PC-9 (cell line): ENCODE measurements around the gene GBA2. TPM values are rescaled to one million over a fixed set of nuclear protein-coding genes. Genes with fewer than 3 reads are reported as not detected.
A peak's percentile ranks its signal among the peaks of the same experiment; 100 is the strongest.

ENCODE experiments used
- BruUV-seq: library from RNA; stranded (reverse); fragments of 400-500 nt; replicated peaks from 2 replicates; lab custom pipeline; 2021; lab: Mats Ljungman, UMichigan
- CTCF ChIA-PET: fragments of 300-600 bp; sonication (Branson Sonifier 250); formaldehyde crosslinking; loops from one replicate; lab custom pipeline; 2022; ENCODE audit warnings: antibody characterized with exemption; lab: Charles Lee
- POLR2A ChIA-PET: fragments of 300-600 bp; sonication (Branson Sonifier 250); formaldehyde crosslinking; loops from one replicate; lab custom pipeline; 2022; ENCODE audit warnings: antibody characterized with exemption; ENCODE audit not compliant: unreplicated experiment; lab: Charles Lee
- DNase-seq, 2 experiments: peaks; one replicate each; pipeline versions ENCODE4 v3.0.0 to v3.0.0-alpha.2; 2015 to 2022; ENCODE audit warnings: mixed read lengths in 1 of 2
- H2AFZ ChIP-seq: fragments of 200-600 bp; sonication (generic); 2 replicates; pipeline ENCODE4 v1.8.1; 2017; ENCODE audit warnings: antibody characterized with exemption
- H3F3A ChIP-seq: fragments of 200-600 bp; sonication (generic); 2 replicates; pipeline ENCODE4 v1.8.1; 2017; ENCODE audit warnings: antibody characterized with exemption, mild to moderate bottlenecking, low read depth; ENCODE audit not compliant: insufficient read depth
- H3K27ac ChIP-seq: fragments of 200-600 bp; sonication (generic); 2 replicates; pipeline ENCODE4 v1.6.1; 2016; ENCODE audit warnings: mixed run types
- H3K27me3 ChIP-seq: fragments of 200-600 bp; sonication (generic); 2 replicates; pipeline ENCODE4 v1.6.1; 2016; ENCODE audit warnings: low read depth, mixed run types; ENCODE audit not compliant: insufficient read depth
- H3K36me3 ChIP-seq: fragments of 200-600 bp; sonication (generic); 2 replicates; pipeline ENCODE4 v1.6.1; 2016; ENCODE audit warnings: low read depth, mixed run types
- H3K4me1 ChIP-seq: fragments of 200-600 bp; sonication (generic); replicated peaks from 2 replicates; pipeline ENCODE4 v1.6.1; 2016; ENCODE audit warnings: mixed run types; ENCODE audit not compliant: insufficient read depth
- H3K4me2 ChIP-seq: fragments of 200-600 bp; sonication (generic); 2 replicates; pipeline ENCODE4 v1.6.1; 2017; ENCODE audit warnings: mixed run types
- H3K4me3 ChIP-seq: fragments of 200-600 bp; sonication (generic); 2 replicates; pipeline ENCODE4 v1.6.1; 2016; ENCODE audit warnings: mixed run types
- H3K79me2 ChIP-seq: fragments of 200-600 bp; sonication (generic); 2 replicates; pipeline ENCODE4 v1.6.1; 2017; ENCODE audit warnings: low read depth, mixed run types
- H3K9me2 ChIP-seq: fragments of 200-600 bp; sonication (generic); 2 replicates; pipeline ENCODE4 v1.8.1; 2017; ENCODE audit warnings: mild to moderate bottlenecking; ENCODE audit not compliant: insufficient read depth
- H3K9me3 ChIP-seq: fragments of 200-600 bp; sonication (generic); 2 replicates; pipeline ENCODE4 v1.8.1; 2016; ENCODE audit warnings: low read depth; ENCODE audit not compliant: insufficient read depth
- H4K20me1 ChIP-seq: fragments of 200-600 bp; sonication (generic); 2 replicates; pipeline ENCODE4 v1.8.1; 2017; ENCODE audit not compliant: insufficient read depth
- CTCF ChIP-seq: fragments of 200-600 bp; sonication (generic); conservative IDR thresholded peaks from 2 replicates; pipeline ENCODE4 v1.6.1; 2017; ENCODE audit warnings: mixed run types, antibody characterized with exemption, mild to moderate bottlenecking, moderate library complexity
- EZH2 ChIP-seq: fragments of 200-600 bp; sonication (generic); IDR thresholded peaks from 2 replicates; pipeline ENCODE4 v1.8.0; 2017; ENCODE audit warnings: antibody characterized with exemption, low read depth
- intact Hi-C: fragments of 100-400 bp; cut with micrococcal nuclease; formaldehyde crosslinking; loops from one replicate; pipeline ENCODE4 v1.10.0; 2022; ENCODE audit not compliant: unreplicated experiment
- microRNA-seq: library from miRNA; unstranded; fragments of <30 nt; microRNA quantifications from one replicate; pipeline ENCODE4 v1.2.0, GENCODE V29; 2021; ENCODE audit warnings: borderline number of aligned reads, borderline replicate concordance
- total RNA-seq: library from RNA; stranded (reverse); gene quantifications from 2 replicates; pipeline ENCODE4 v1.2.3, GENCODE V29; 2021

Gene GBA2
- total RNA-seq, 1 experiment from 2014 or later, result 29.6 TPM

- no TSS peak for BruUV-seq
- Histone ChIP-seq H3K9me3 (no peaks in the 10 kb centered on the region), H3K4me3 (no peak overlapping the region), H3K9me2 (no peaks in the 10 kb centered on the region), H3K79me2 (no peaks in the 10 kb centered on the region), H3K4me1 (peaks cover 21% of the 10 kb centered on the region), H3K27ac (0 out of 2 replicates have a peak overlapping the region, but pooled peaks have one; percentile 75), H3K36me3 (no peaks in the 10 kb centered on the region), H4K20me1 (no peaks in the 10 kb centered on the region), H3K27me3 (no peaks in the 10 kb centered on the region), H3F3A (peaks cover 14% of the 10 kb centered on the region; the same call in 1 of the 2 replicates), H3K4me2 (peak overlapping the region; percentile 74), H2AFZ (no peak overlapping the region)
- no peak for DNase-seq
- ChIA-PET CTCF (no interaction called here), POLR2A (interaction anchor here (0.6 kb wide), 1 partner anchor 9 kb away, joined by 4 read pairs; no protein-coding TSS in a partner anchor)
- TF ChIP-seq CTCF (no peak), EZH2 (no peak)
- intact Hi-C loops, result no loop called here
Measured at GRCh38 chr9:35687972-35688557, 61.0 kb downstream of the GBA2 start.

- ChIA-PET CTCF (no interaction called here), POLR2A (interaction anchor here (0.6 kb wide), 1 partner anchor 852 kb away, joined by 3 read pairs; no protein-coding TSS in a partner anchor)
- Histone ChIP-seq H2AFZ (no peak overlapping the region), H3F3A (peaks cover 14% of the 10 kb centered on the region; the same call in 1 of the 2 replicates), H3K9me2 (no peaks in the 10 kb centered on the region), H3K4me1 (peaks cover 21% of the 10 kb centered on the region), H3K27ac (no peak overlapping the region), H3K4me3 (no peak overlapping the region), H3K27me3 (no peaks in the 10 kb centered on the region), H3K4me2 (no peak overlapping the region), H3K79me2 (no peaks in the 10 kb centered on the region), H4K20me1 (no peaks in the 10 kb centered on the region), H3K9me3 (no peaks in the 10 kb centered on the region), H3K36me3 (no peaks in the 10 kb centered on the region)
- no TSS peak for BruUV-seq
- no peak for DNase-seq
- TF ChIP-seq EZH2 (no peak), CTCF (no peak)
- intact Hi-C loops, result no loop called here
Measured at GRCh38 chr9:35687306-35687705, 61.7 kb downstream of the GBA2 start.

Small RNAs within 50 kb of the gene (microRNA-seq; reads per million reads assigned to microRNA genes)
- gene MIR6852 (not detected), gene MIR6853 (not detected)

Other genes with a start within 250 kb of the GBA2 start
- 25.5 and 30.6 TPM in 2 replicates for gene TESK1, start 144.0 kb downstream of the GBA2 start, total RNA-seq
- 3.2 and 4.1 TPM in 2 replicates for gene CD72, start 130.8 kb downstream of the GBA2 start, total RNA-seq
- gene SIT1, start 98.3 kb downstream of the GBA2 start, total RNA-seq, result not detected in 2 replicates
- gene RMRP, start 91.2 kb downstream of the GBA2 start, total RNA-seq, result 13,432 and 13,506 TPM in 2 replicates
- gene CCDC107, start 90.9 kb downstream of the GBA2 start, total RNA-seq, result 6.9 and 10.5 TPM in 2 replicates
- 13.5 and 15.6 TPM in 2 replicates for gene ARHGEF39, start 84.0 kb downstream of the GBA2 start, total RNA-seq
- gene CA9, start 75.3 kb downstream of the GBA2 start, total RNA-seq, result 2.5 and 6.6 TPM in 2 replicates
- gene TPM2, start 59.3 kb downstream of the GBA2 start, total RNA-seq, result 30.5 and 60.0 TPM in 2 replicates
- 101 and 114 TPM in 2 replicates for gene TLN1, start 17.0 kb downstream of the GBA2 start, total RNA-seq
- gene CREB3, start 16.6 kb downstream of the GBA2 start, total RNA-seq, result 22.4 and 23.6 TPM in 2 replicates
- 21.8 and 25.1 TPM in 2 replicates for gene RGP1, start 59 bp upstream of the GBA2 start, total RNA-seq
- gene MSMP, start 5.0 kb upstream of the GBA2 start, total RNA-seq, result not detected in 2 replicates
- gene NPR2, start 42.4 kb upstream of the GBA2 start, total RNA-seq, result 11.3 and 12.2 TPM in 2 replicates
- 0.48 and 1.0 TPM in 2 replicates for gene SPAG8, start 63.0 kb upstream of the GBA2 start, total RNA-seq
- gene HINT2, start 65.8 kb upstream of the GBA2 start, total RNA-seq, result 53.1 and 73.9 TPM in 2 replicates
- not detected in 2 replicates for gene FAM221B, start 79.5 kb upstream of the GBA2 start, total RNA-seq
- 6.3 and 6.4 TPM in 2 replicates for gene TMEM8B, start 80.0 kb upstream of the GBA2 start, total RNA-seq
- gene OR13J1, start 121.2 kb upstream of the GBA2 start, total RNA-seq, result not detected in 2 replicates
- gene HRCT1, start 157.0 kb upstream of the GBA2 start, total RNA-seq, result 2.0 and 3.6 TPM in 2 replicates
- gene SPAAR, start 160.3 kb upstream of the GBA2 start, total RNA-seq, result 0.72 and 0.73 TPM in 2 replicates
- not detected in 2 replicates for gene OR2S2, start 208.9 kb upstream of the GBA2 start, total RNA-seq